ENCODE results near the gene KIAA0513.
A peak's percentile ranks its signal among the peaks of the same experiment; 100 is the strongest.

Gene KIAA0513

GRCh38 chr16:85027958-85028684, 526 bp downstream of the KIAA0513 start:
- Histone ChIP-seq H2BK5ac (ENCODE audit: low read length) (peak overlapping the region; percentile 98), H3K27ac (replicated peaks; ENCODE audit: low read length) (no peak overlapping the region), H2BK120ac (ENCODE audit: low read depth, low read length) (no peak overlapping the region), H3K18ac (ENCODE audit: low read length) (peak overlapping the region; percentile 95), H4K8ac (ENCODE audit: low read depth, low read length) (no peak overlapping the region), H3K4ac (ENCODE audit: low read length) (no peak overlapping the region), H3K36me3 (replicated peaks in 1 of 2; ENCODE audit: control insufficient read depth in 2 of 2, insufficient read depth in 2 of 2, low read length in 2 of 2) (no peaks in the 10 kb centered on the region), H3K79me1 (ENCODE audit: low read depth, low read length) (peaks cover 5% of the 10 kb centered on the region), H2AK5ac (ENCODE audit: low read depth, low read length) (no peak overlapping the region), H3K9ac (ENCODE audit: low read depth, low read length, poor library complexity) (peak overlapping the region; percentile 91), H3K9me3 (replicated peaks in 1 of 2; ENCODE audit: control insufficient read depth in 2 of 2, insufficient read depth in 1 of 2, low read depth in 1 of 2, low read length in 2 of 2) (peaks cover 0 to 2% of the 10 kb centered on the region in 2 donors), H2BK12ac (ENCODE audit: low read length) (no peak overlapping the region), H4K91ac (ENCODE audit: low read depth, low read length, poor library complexity) (no peak overlapping the region), H3K4me2 (ENCODE audit: insufficient read depth, low read length, poor library complexity, severe bottlenecking) (peak overlapping the region; percentile 80), H3K27me3 (ENCODE audit: control insufficient read depth in 3 of 3, insufficient read depth in 3 of 3, low read depth in 1 of 3, low read length in 3 of 3) (peaks cover 0 to 4% (median 0%) of the 10 kb centered on the region in 3 experiments), H3K4me3 (ENCODE audit: low read length in 2 of 2) (peak overlapping the region; percentile 61 to 93), H3K14ac (ENCODE audit: low read length) (no peak overlapping the region), H2BK15ac (ENCODE audit: low read length) (peak overlapping the region; percentile 69), H3K4me1 (ENCODE audit: control insufficient read depth in 2 of 2, insufficient read depth in 1 of 2, low read depth in 1 of 2, low read length in 2 of 2) (peaks cover 7 to 18% of the 10 kb centered on the region in 2 donors), H2AFZ (ENCODE audit: low read length) (peak overlapping the region; percentile 100), H3K23ac (ENCODE audit: low read depth, low read length, poor library complexity) (peak overlapping the region; percentile 78)
- DNase-seq (ENCODE audit: low spot score), result no peak
- WGBS, 2 donors (ENCODE audit: extremely low coverage in 2 of 2, insufficient read length in 2 of 2, insufficient replicate concordance in 1 of 2), result no CpG with 5 or more reads among the region's 41 CpGs

DNA sequence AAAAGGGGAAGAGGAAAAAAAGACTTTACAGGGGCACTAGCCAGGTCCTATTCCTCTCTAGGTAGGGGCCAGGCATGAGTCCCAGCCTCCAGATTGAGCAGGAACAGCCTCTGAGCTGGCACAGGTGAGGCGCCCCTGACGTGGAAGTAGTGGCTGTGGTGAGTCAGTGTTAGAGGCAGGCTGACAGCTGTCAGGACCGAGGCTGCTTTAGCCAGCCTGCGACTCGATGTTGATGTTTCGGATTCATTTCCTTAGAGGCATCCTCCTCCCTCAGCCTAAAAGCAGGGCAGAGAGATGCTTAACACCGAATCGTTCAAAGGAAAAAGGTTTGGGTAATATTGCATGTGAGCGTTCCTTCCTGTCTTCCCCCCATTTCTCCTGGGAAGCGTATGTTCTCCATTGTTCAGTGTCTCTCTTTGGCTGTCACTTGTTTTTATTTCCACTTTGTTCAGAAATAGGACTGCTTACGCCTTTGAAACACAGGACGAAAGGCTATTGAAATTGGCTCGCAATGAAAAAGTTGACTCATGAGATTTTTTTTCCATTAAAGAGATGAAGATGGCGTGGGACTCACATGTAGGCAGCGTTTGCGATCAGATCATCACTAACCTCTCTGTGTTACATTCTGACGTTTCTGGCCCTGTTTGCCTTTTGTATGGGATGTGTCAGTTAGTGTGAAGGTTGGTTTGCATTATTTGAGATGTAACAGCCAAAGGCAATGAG, 1.3 kb downstream of the KIAA0513 start:
- H2BK15ac ChIP-seq (ENCODE audit: low read length), result no peak overlapping the region
- no peak overlapping the region for H3K23ac ChIP-seq (ENCODE audit: low read depth, low read length, poor library complexity)
- H2AFZ ChIP-seq (ENCODE audit: low read length), result peak overlapping the region; percentile 100
- H3K9ac ChIP-seq (ENCODE audit: low read depth, low read length, poor library complexity), result peak overlapping the region; percentile 45
- no peak overlapping the region for H3K14ac ChIP-seq (ENCODE audit: low read length)
- no peak for DNase-seq (ENCODE audit: low spot score)
- no peak overlapping the region for H2BK5ac ChIP-seq (ENCODE audit: low read length)
- no peak overlapping the region for H2BK120ac ChIP-seq (ENCODE audit: low read depth, low read length)
- H2BK12ac ChIP-seq (ENCODE audit: low read length), result no peak overlapping the region
- H3K79me1 ChIP-seq (ENCODE audit: low read depth, low read length), result peaks cover 6% of the 10 kb centered on the region
- no peak overlapping the region for H3K18ac ChIP-seq (ENCODE audit: low read length)
- no peak overlapping the region for H4K8ac ChIP-seq (ENCODE audit: low read depth, low read length)
- no peak overlapping the region for H2AK5ac ChIP-seq (ENCODE audit: low read depth, low read length)
- H3K9me3 ChIP-seq (replicated peaks in 1 of 2; ENCODE audit: control insufficient read depth in 2 of 2, insufficient read depth in 1 of 2, low read depth in 1 of 2, low read length in 2 of 2), result peaks cover 0 to 2% of the 10 kb centered on the region in 2 donors
- H3K27ac ChIP-seq (replicated peaks; ENCODE audit: low read length), result no peak overlapping the region
- WGBS, 2 donors (ENCODE audit: extremely low coverage in 2 of 2, insufficient read length in 2 of 2, insufficient replicate concordance in 1 of 2), result no CpG with 5 or more reads among the region's 17 CpGs
- H3K4me2 ChIP-seq (ENCODE audit: insufficient read depth, low read length, poor library complexity, severe bottlenecking), result no peak overlapping the region
- H3K4me3 ChIP-seq (ENCODE audit: low read length in 2 of 2), result peak overlapping the region in 1 of 2 donors; percentile 61
- H3K4me1 ChIP-seq (ENCODE audit: control insufficient read depth in 2 of 2, insufficient read depth in 1 of 2, low read depth in 1 of 2, low read length in 2 of 2), result peaks cover 7 to 18% of the 10 kb centered on the region in 2 donors
- H3K36me3 ChIP-seq (replicated peaks in 1 of 2; ENCODE audit: control insufficient read depth in 2 of 2, insufficient read depth in 2 of 2, low read length in 2 of 2), result no peaks in the 10 kb centered on the region
- H4K91ac ChIP-seq (ENCODE audit: low read depth, low read length, poor library complexity), result no peak overlapping the region
- peaks cover 0 to 4% (median 0%) of the 10 kb centered on the region in 3 experiments for H3K27me3 ChIP-seq (ENCODE audit: control insufficient read depth in 3 of 3, insufficient read depth in 3 of 3, low read depth in 1 of 3, low read length in 3 of 3)
- no peak overlapping the region for H3K4ac ChIP-seq (ENCODE audit: low read length)

DNA sequence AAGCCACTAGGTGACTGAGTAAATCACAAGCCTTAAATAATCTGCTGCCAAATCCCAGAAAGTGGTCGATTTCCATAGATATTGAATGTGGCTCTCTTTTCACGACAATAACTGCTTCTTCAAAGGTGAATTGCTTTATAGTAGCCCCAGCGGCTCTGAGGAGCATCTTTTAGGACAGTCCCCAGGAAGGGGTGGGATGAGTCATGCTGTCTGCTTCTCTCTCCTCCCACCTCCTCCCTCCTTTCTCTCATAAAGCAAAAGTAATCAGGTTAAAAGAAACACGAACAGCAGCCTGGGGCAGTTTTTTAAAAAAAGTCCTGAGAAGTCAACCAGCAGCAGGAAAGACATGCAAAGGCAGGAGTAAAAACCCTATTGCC, 1.8 kb downstream of the KIAA0513 start:
- no peak overlapping the region for H3K4me2 ChIP-seq (ENCODE audit: insufficient read depth, low read length, poor library complexity, severe bottlenecking)
- no peaks in the 10 kb centered on the region for H3K36me3 ChIP-seq (replicated peaks in 1 of 2; ENCODE audit: control insufficient read depth in 2 of 2, insufficient read depth in 2 of 2, low read length in 2 of 2)
- no peak overlapping the region for H2AK5ac ChIP-seq (ENCODE audit: low read depth, low read length)
- no peak for DNase-seq (ENCODE audit: low spot score)
- H3K23ac ChIP-seq (ENCODE audit: low read depth, low read length, poor library complexity), result no peak overlapping the region
- no peak overlapping the region for H2BK15ac ChIP-seq (ENCODE audit: low read length)
- no peak overlapping the region for H2AFZ ChIP-seq (ENCODE audit: low read length)
- no peak overlapping the region for H3K4me3 ChIP-seq (ENCODE audit: low read length in 2 of 2)
- peaks cover 6% of the 10 kb centered on the region for H3K79me1 ChIP-seq (ENCODE audit: low read depth, low read length)
- WGBS, 2 donors (ENCODE audit: extremely low coverage in 2 of 2, insufficient read length in 2 of 2, insufficient replicate concordance in 1 of 2), result no CpG with 5 or more reads among the region's 4 CpGs
- H4K91ac ChIP-seq (ENCODE audit: low read depth, low read length, poor library complexity), result no peak overlapping the region
- no peak overlapping the region for H2BK12ac ChIP-seq (ENCODE audit: low read length)
- peaks cover 0 to 4% (median 0%) of the 10 kb centered on the region in 3 experiments for H3K27me3 ChIP-seq (ENCODE audit: control insufficient read depth in 3 of 3, insufficient read depth in 3 of 3, low read depth in 1 of 3, low read length in 3 of 3)
- peaks cover 7 to 18% of the 10 kb centered on the region in 2 donors for H3K4me1 ChIP-seq (ENCODE audit: control insufficient read depth in 2 of 2, insufficient read depth in 1 of 2, low read depth in 1 of 2, low read length in 2 of 2)
- H3K14ac ChIP-seq (ENCODE audit: low read length), result no peak overlapping the region
- peaks cover 0 to 2% of the 10 kb centered on the region in 2 donors for H3K9me3 ChIP-seq (replicated peaks in 1 of 2; ENCODE audit: control insufficient read depth in 2 of 2, insufficient read depth in 1 of 2, low read depth in 1 of 2, low read length in 2 of 2)
- no peak overlapping the region for H3K9ac ChIP-seq (ENCODE audit: low read depth, low read length, poor library complexity)
- H4K8ac ChIP-seq (ENCODE audit: low read depth, low read length), result no peak overlapping the region
- H2BK120ac ChIP-seq (ENCODE audit: low read depth, low read length), result no peak overlapping the region
- H3K18ac ChIP-seq (ENCODE audit: low read length), result no peak overlapping the region
- H3K4ac ChIP-seq (ENCODE audit: low read length), result no peak overlapping the region
- H3K27ac ChIP-seq (replicated peaks; ENCODE audit: low read length), result no peak overlapping the region
- no peak overlapping the region for H2BK5ac ChIP-seq (ENCODE audit: low read length)

GRCh38 chr16:85029981-85030401, 2.4 kb downstream of the KIAA0513 start:
- H3K4me1 ChIP-seq (ENCODE audit: control insufficient read depth in 2 of 2, insufficient read depth in 1 of 2, low read depth in 1 of 2, low read length in 2 of 2), result peaks cover 7 to 18% of the 10 kb centered on the region in 2 donors
- no peak overlapping the region for H4K8ac ChIP-seq (ENCODE audit: low read depth, low read length)
- no peak for DNase-seq (ENCODE audit: low spot score)
- WGBS, 2 donors (ENCODE audit: extremely low coverage in 2 of 2, insufficient read length in 2 of 2, insufficient replicate concordance in 1 of 2), result no CpG with 5 or more reads among the region's 16 CpGs
- H3K9me3 ChIP-seq (replicated peaks in 1 of 2; ENCODE audit: control insufficient read depth in 2 of 2, insufficient read depth in 1 of 2, low read depth in 1 of 2, low read length in 2 of 2), result peaks cover 0 to 2% of the 10 kb centered on the region in 2 donors
- H3K27me3 ChIP-seq (ENCODE audit: control insufficient read depth in 3 of 3, insufficient read depth in 3 of 3, low read depth in 1 of 3, low read length in 3 of 3), result peaks cover 0 to 4% (median 0%) of the 10 kb centered on the region in 3 experiments
- H3K23ac ChIP-seq (ENCODE audit: low read depth, low read length, poor library complexity), result no peak overlapping the region
- H3K9ac ChIP-seq (ENCODE audit: low read depth, low read length, poor library complexity), result no peak overlapping the region
- H2AFZ ChIP-seq (ENCODE audit: low read length), result no peak overlapping the region
- peaks cover 7% of the 10 kb centered on the region for H3K79me1 ChIP-seq (ENCODE audit: low read depth, low read length)
- no peak overlapping the region for H3K4me3 ChIP-seq (ENCODE audit: low read length in 2 of 2)
- peak overlapping the region; percentile 29 for H3K18ac ChIP-seq (ENCODE audit: low read length)
- H2BK5ac ChIP-seq (ENCODE audit: low read length), result no peak overlapping the region
- no peaks in the 10 kb centered on the region for H3K36me3 ChIP-seq (replicated peaks in 1 of 2; ENCODE audit: control insufficient read depth in 2 of 2, insufficient read depth in 2 of 2, low read length in 2 of 2)
- no peak overlapping the region for H2BK15ac ChIP-seq (ENCODE audit: low read length)
- no peak overlapping the region for H2BK120ac ChIP-seq (ENCODE audit: low read depth, low read length)
- H3K4ac ChIP-seq (ENCODE audit: low read length), result peak overlapping the region; percentile 24
- no peak overlapping the region for H4K91ac ChIP-seq (ENCODE audit: low read depth, low read length, poor library complexity)
- H2BK12ac ChIP-seq (ENCODE audit: low read length), result no peak overlapping the region
- H2AK5ac ChIP-seq (ENCODE audit: low read depth, low read length), result no peak overlapping the region
- peak overlapping the region; percentile 2 for H3K4me2 ChIP-seq (ENCODE audit: insufficient read depth, low read length, poor library complexity, severe bottlenecking)
- no peak overlapping the region for H3K14ac ChIP-seq (ENCODE audit: low read length)
- no peak overlapping the region for H3K27ac ChIP-seq (replicated peaks; ENCODE audit: low read length)
